SK-N-SH (cell line): ENCODE measurements around the gene RNF130.

Source experiments
- EP300 ChIP-seq, 2 experiments: IDR thresholded peaks; 2 replicates each; pipeline versions ENCODE4 v1.4.0 to v1.6.1; 2012; ENCODE audit warnings: borderline replicate concordance in 1 of 2, low read depth in 1 of 2, low read length in 1 of 2
- SMC3 ChIP-seq: IDR thresholded peaks from 2 replicates; pipeline ENCODE4 v1.6.1; 2012; ENCODE audit warnings: low read depth, low read length, improper control_type of control experiment

DNA sequence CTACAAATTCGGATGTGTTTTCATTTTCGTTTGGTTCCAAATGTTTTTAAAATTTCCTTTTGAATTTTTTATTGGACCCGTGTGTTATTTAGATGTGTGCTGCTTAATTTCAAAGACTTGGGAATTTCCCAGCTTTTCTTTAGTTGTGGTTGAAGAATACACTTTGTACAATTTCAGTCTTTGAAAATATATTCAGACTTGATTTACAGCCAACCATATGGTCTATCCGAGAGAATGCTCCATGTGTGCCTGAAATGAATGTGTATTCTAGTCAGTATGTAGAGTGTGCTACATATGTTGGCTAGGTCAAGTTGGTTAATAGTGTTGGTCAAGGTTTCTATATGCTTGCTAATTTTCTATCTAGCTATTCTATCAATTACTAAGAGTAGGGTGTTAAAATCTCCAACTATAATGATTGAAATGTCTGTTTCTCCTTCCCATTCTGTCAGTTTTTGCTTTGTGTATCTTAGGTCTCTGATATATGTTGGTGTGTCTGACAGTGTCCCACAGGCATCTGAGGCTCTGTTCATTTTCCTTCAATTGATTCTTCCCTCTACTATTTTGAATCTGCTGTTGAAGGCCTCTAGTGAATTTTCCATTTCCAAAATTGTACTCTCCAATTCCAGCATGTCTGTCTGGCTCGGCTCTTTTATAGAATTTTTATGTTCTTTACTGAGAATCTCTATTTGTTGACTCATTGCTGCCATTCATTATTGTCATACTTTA lies 36.2 kb downstream of the RNF130 start:
- TF ChIP-seq SMC3 = no peak
- no peak for TF ChIP-seq EP300 (IDR thresholded peaks at IDR 0.05; ENCODE audit: borderline replicate concordance in 1 of 2, low read depth in 1 of 2, low read length in 1 of 2)
